Endothelial cell of umbilical vein (primary cell): ENCODE data around the gene CTNND2.

ENCODE experiments used
- EZH2 ChIP-seq: IDR thresholded peaks from 2 replicates; pipeline ENCODE4 v1.6.1; 2012; ENCODE audit warnings: borderline replicate concordance, low read depth, mild to moderate bottlenecking, moderate library complexity, low read length, inconsistent platforms; ENCODE audit not compliant: severe bottlenecking
- POLR2A ChIP-seq: IDR thresholded peaks from 2 replicates; pipeline ENCODE4 v1.6.1; 2012; ENCODE audit warnings: low read depth, mild to moderate bottlenecking, control low read depth, low read length
- POLR2AphosphoS5 ChIP-seq: IDR thresholded peaks from 2 replicates; pipeline ENCODE4 v1.6.1; 2012; ENCODE audit warnings: low read depth, mild to moderate bottlenecking, control low read depth, low read length, moderate library complexity; ENCODE audit not compliant: insufficient read depth
- TF ChIP-seq, protein P1 (sequence below), 2 donors: IDR thresholded peaks; 1 replicate in 1 of 2; 2 replicates in 1 of 2; pipeline ENCODE4 v1.5.1; 2011; ENCODE audit warnings: low read length in 2 of 2, mild to moderate bottlenecking in 2 of 2, moderate library complexity in 2 of 2, control low read depth in 1 of 2, inconsistent platforms in 1 of 2, low read depth in 1 of 2; ENCODE audit not compliant: insufficient read depth in 1 of 2; ENCODE audit errors: extremely low read depth in 1 of 2

DNA sequence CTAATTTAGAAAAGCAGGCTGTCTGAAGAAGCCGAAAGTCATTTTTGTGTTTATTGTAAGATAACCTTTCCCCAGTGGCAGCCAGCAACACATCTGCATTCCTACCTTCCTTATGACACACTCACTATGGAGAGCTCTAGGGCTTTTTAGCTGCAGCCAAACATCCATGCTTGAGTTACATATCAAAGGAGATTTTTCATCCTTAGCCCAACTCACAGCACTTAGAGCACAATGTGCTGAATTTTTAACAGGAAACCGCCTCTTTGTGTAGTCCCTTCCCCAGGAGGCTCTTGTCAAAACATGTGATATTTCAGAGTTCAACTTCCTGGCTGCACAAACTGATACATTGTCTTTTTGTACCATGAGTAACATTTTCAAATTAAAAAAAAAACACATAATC is 379.2 kb downstream of the CTNND2 start:
- TF ChIP-seq, protein P1, sequence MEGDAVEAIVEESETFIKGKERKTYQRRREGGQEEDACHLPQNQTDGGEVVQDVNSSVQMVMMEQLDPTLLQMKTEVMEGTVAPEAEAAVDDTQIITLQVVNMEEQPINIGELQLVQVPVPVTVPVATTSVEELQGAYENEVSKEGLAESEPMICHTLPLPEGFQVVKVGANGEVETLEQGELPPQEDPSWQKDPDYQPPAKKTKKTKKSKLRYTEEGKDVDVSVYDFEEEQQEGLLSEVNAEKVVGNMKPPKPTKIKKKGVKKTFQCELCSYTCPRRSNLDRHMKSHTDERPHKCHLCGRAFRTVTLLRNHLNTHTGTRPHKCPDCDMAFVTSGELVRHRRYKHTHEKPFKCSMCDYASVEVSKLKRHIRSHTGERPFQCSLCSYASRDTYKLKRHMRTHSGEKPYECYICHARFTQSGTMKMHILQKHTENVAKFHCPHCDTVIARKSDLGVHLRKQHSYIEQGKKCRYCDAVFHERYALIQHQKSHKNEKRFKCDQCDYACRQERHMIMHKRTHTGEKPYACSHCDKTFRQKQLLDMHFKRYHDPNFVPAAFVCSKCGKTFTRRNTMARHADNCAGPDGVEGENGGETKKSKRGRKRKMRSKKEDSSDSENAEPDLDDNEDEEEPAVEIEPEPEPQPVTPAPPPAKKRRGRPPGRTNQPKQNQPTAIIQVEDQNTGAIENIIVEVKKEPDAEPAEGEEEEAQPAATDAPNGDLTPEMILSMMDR (IDR thresholded peaks at IDR 0.05; ENCODE audit: extremely low read depth in 1 of 2, insufficient read depth in 1 of 2, low read depth in 1 of 2, low read length in 2 of 2) = no peak
- TF ChIP-seq POLR2AphosphoS5 = no peak
- no peak for TF ChIP-seq POLR2A
- no peak for TF ChIP-seq EZH2
